Esophagus (tissue), 2 donors: ENCODE data around the gene HNRNPR. TPM values are rescaled to one million over a fixed set of nuclear protein-coding genes. Genes with fewer than 3 reads are reported as not detected.
"Not testable (repeated sequence)": the region's sequence is repeated elsewhere in the genome, so short reads cannot be mapped to it uniquely, and the experiment has no call there.

Experiments used
- H3K27ac ChIP-seq, 2 donors: one replicate each; pipeline ENCODE4 v1.5.1; 2013; ENCODE audit warnings: low read depth in 2 of 2, mild to moderate bottlenecking in 2 of 2, inconsistent platforms in 1 of 2, low read length in 1 of 2, moderate library complexity in 1 of 2
- H3K27me3 ChIP-seq, 2 donors: one replicate each; pipeline ENCODE4 v1.6.1; 2013; ENCODE audit warnings: low read length in 2 of 2, control low read depth in 1 of 2, mild to moderate bottlenecking in 1 of 2; ENCODE audit not compliant: insufficient read depth in 2 of 2, control insufficient read depth in 1 of 2
- H3K36me3 ChIP-seq, 2 donors: one replicate each; pipeline ENCODE4 v1.6.1; 2013; ENCODE audit warnings: low read length in 1 of 2; ENCODE audit not compliant: control insufficient read depth in 2 of 2, insufficient read depth in 2 of 2
- H3K4me1 ChIP-seq, 2 donors: one replicate each; pipeline ENCODE4 v1.6.1; 2013; ENCODE audit warnings: low read length in 1 of 2; ENCODE audit not compliant: control insufficient read depth in 2 of 2, insufficient read depth in 2 of 2
- H3K4me3 ChIP-seq, 2 donors: one replicate each; pipeline ENCODE4 v1.5.1; 2013; ENCODE audit warnings: low read length in 2 of 2, mild to moderate bottlenecking in 2 of 2, low read depth in 1 of 2, moderate library complexity in 1 of 2
- H3K9me3 ChIP-seq, 2 donors: one replicate each; pipeline ENCODE4 v1.6.1; 2013; ENCODE audit warnings: mild to moderate bottlenecking in 2 of 2, low read depth in 1 of 2, low read length in 1 of 2, moderate library complexity in 1 of 2; ENCODE audit not compliant: control insufficient read depth in 2 of 2, insufficient read depth in 1 of 2
- WGBS, 2 donors: extraction: QIAGEN DNeasy Blood & Tissue Kit; methylation state at CpG; one replicate each; pipeline ENCODE4 v1.1.7; 2013; 5-methylcytosine and 5-hydroxymethylcytosine counted together
- polyA plus RNA-seq, 2 donors: library from polyadenylated mRNA; stranded (reverse); fragments of 200-250 nt; gene quantifications; one replicate each; pipeline ENCODE4 v1.2.3, GENCODE V29; 2013
- donor health status: healthy with polysubstance abuse.
- donor health status: Bipolar disorder and iron deficiency.

HNRNPR gene
- polyA plus RNA-seq, 2 donors, result 46.5 to 62.3 TPM

- no peaks in the 10 kb centered on the region for H3K27me3 ChIP-seq
- peaks cover 5 to 8% of the 10 kb centered on the region in 2 donors for H3K36me3 ChIP-seq
- no peak overlapping the region for H3K27ac ChIP-seq
- no peaks in the 10 kb centered on the region for H3K4me1 ChIP-seq
- 61 to 68% methylated on average over 4 of the region's 4 CpGs for WGBS, 2 donors
- no peak overlapping the region for H3K4me3 ChIP-seq
- no peaks in the 10 kb centered on the region for H3K9me3 ChIP-seq
Observed at GRCh38 chr1:23339632-23340031, 4.5 kb downstream of the HNRNPR start.

GRCh38 chr1:23337869-23338268 is 6.2 kb downstream of the HNRNPR start:
- WGBS, 2 donors, result 74 to 83% methylated on average over 2 of the region's 2 CpGs
- H3K4me3 ChIP-seq, result no peak overlapping the region
- peaks cover 5 to 8% of the 10 kb centered on the region in 2 donors for H3K36me3 ChIP-seq
- no peak overlapping the region for H3K27ac ChIP-seq
- H3K27me3 ChIP-seq, result no peaks in the 10 kb centered on the region
- no peaks in the 10 kb centered on the region for H3K4me1 ChIP-seq
- H3K9me3 ChIP-seq, result no peaks in the 10 kb centered on the region

- H3K9me3 ChIP-seq, result no peaks in the 10 kb centered on the region
- no peak overlapping the region for H3K4me3 ChIP-seq
- no peaks in the 10 kb centered on the region for H3K4me1 ChIP-seq
- H3K27ac ChIP-seq, result no peak overlapping the region
- no peaks in the 10 kb centered on the region for H3K27me3 ChIP-seq
- H3K36me3 ChIP-seq, result peaks cover 5 to 9% of the 10 kb centered on the region in 2 donors
- 93 to 94% methylated on average over 8 of the region's 8 CpGs for whole genome bisulfite sequencing, 2 donors
Observed at GRCh38 chr1:23331713-23332112, 12.4 kb downstream of the HNRNPR start.

GRCh38 chr1:23330846-23331245 is 13.2 kb downstream of the HNRNPR start:
- no peaks in the 10 kb centered on the region for H3K27me3 ChIP-seq
- H3K4me1 ChIP-seq, result no peaks in the 10 kb centered on the region
- no peak overlapping the region for H3K27ac ChIP-seq
- no peak overlapping the region for H3K4me3 ChIP-seq
- peaks cover 5 to 9% of the 10 kb centered on the region in 2 donors for H3K36me3 ChIP-seq
- 84 to 96% methylated on average over 1 of the region's 1 CpG for WGBS, 2 donors
- H3K9me3 ChIP-seq, result no peaks in the 10 kb centered on the region

- Histone ChIP-seq H3K27ac (no peak overlapping the region), H3K36me3 (no peaks in the 10 kb centered on the region), H3K9me3 (no peaks in the 10 kb centered on the region), H3K4me1 (no peaks in the 10 kb centered on the region), H3K27me3 (no peaks in the 10 kb centered on the region), H3K4me3 (no peak overlapping the region)
- WGBS, 2 donors, result 74 to 79% methylated on average over 2 of the region's 2 CpGs
Observed at GRCh38 chr1:23325393-23325792, 18.7 kb downstream of the HNRNPR start.

GRCh38 chr1:23322770-23323169 is 21.3 kb downstream of the HNRNPR start:
- H3K9me3 ChIP-seq, result no peaks in the 10 kb centered on the region
- H3K36me3 ChIP-seq, result no peaks in the 10 kb centered on the region
- no peak overlapping the region for H3K27ac ChIP-seq
- no peaks in the 10 kb centered on the region for H3K4me1 ChIP-seq
- H3K4me3 ChIP-seq, result no peak overlapping the region
- 41 to 52% methylated on average over 1 of the region's 1 CpG for WGBS, 2 donors
- H3K27me3 ChIP-seq, result no peaks in the 10 kb centered on the region

- not testable (repeated sequence) for H3K36me3 ChIP-seq, H3K27ac ChIP-seq, H3K4me1 ChIP-seq, H3K27me3 ChIP-seq, H3K9me3 ChIP-seq, H3K4me3 ChIP-seq
- 78 to 84% methylated on average over 7 of the region's 7 CpGs for WGBS, 2 donors
Observed at GRCh38 chr1:23310280-23310679, 33.8 kb downstream of the HNRNPR start.

- WGBS, 2 donors, result 74 to 77% methylated on average over 4 of the region's 4 CpGs
- H3K4me3 ChIP-seq, result no peak overlapping the region
- H3K36me3 ChIP-seq, result no peaks in the 10 kb centered on the region
- H3K4me1 ChIP-seq, result no peaks in the 10 kb centered on the region
- H3K9me3 ChIP-seq, result no peaks in the 10 kb centered on the region
- H3K27ac ChIP-seq, result no peak overlapping the region
- no peaks in the 10 kb centered on the region for H3K27me3 ChIP-seq
Observed at GRCh38 chr1:23304140-23304620, 39.9 kb downstream of the HNRNPR start.

GRCh38 chr1:23303524-23303923 is 40.6 kb downstream of the HNRNPR start:
- WGBS, 2 donors, result 89 to 92% methylated on average over 2 of the region's 2 CpGs
- H3K9me3 ChIP-seq, result no peaks in the 10 kb centered on the region
- H3K4me1 ChIP-seq, result no peaks in the 10 kb centered on the region
- no peak overlapping the region for H3K27ac ChIP-seq
- H3K36me3 ChIP-seq, result no peaks in the 10 kb centered on the region
- H3K27me3 ChIP-seq, result no peaks in the 10 kb centered on the region
- H3K4me3 ChIP-seq, result no peak overlapping the region

GRCh38 chr1:23296931-23297330 is 47.2 kb downstream of the HNRNPR start:
- Histone ChIP-seq H3K4me3 (no peak overlapping the region), H3K27ac (no peak overlapping the region), H3K4me1 (no peaks in the 10 kb centered on the region), H3K36me3 (no peaks in the 10 kb centered on the region), H3K9me3 (no peaks in the 10 kb centered on the region), H3K27me3 (no peaks in the 10 kb centered on the region)
- WGBS, 2 donors, result 88 to 90% methylated on average over 2 of the region's 2 CpGs
